GM19043 (cell line): ENCODE measurements around the gene SORBS2.

Experiments used
- ATAC-seq: cut with Tn5 transposase; IDR thresholded peaks from one replicate; pipeline ENCODE4 v1.9.1; 2021; ENCODE audit warnings: low read depth; ENCODE audit not compliant: unreplicated experiment

SORBS2 gene

GRCh38 chr4:185743722-185744487 is 68.1 kb downstream of the SORBS2 start:
- ATAC-seq: no peak

GRCh38 chr4:185742766-185743165 is 69.2 kb downstream of the SORBS2 start:
- peak; percentile 50 for ATAC-seq

DNA sequence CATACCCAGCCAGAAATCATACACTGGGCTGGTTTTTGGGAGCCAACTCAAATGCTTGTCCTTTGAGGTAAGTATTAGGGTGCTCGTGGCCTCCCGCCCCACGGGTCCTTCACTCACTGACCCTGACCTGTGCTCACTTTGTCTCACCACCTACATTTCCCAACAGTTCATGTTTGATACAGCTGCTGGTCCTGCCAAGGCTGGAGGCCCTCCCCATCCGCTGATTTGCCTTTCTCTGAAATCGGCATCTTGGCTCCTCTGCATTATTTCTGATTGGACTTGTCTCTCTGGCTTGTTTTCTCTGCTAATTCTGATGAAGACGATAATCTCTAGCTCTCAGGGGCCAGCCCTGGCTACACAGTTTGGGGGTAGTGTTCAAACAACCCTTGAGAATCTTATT is 70.2 kb downstream of the SORBS2 start:
- ATAC-seq: no peak

DNA sequence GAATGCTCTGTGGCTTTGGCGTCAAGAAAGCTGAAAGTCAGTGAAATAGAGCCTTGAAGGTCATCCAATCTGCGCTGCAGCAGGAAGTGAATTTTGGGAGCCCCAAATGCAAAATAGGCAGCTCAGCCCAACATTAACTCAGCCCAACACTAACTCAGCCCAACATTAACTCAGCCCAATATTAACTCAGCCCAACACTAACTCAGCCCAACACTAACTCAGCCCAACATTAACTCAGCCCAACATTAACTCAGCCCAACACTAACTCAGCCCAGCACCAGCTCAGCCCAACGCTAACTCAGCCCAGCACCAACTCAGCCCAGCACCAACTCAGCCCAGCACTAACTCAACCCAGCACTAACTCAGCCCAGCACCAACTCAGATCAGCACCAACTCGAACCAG is 71.5 kb downstream of the SORBS2 start:
- ATAC-seq: no peak

GRCh38 chr4:185738820-185739219 is 73.2 kb downstream of the SORBS2 start:
- ATAC-seq: no peak

- ATAC-seq: no peak
Observed at GRCh38 chr4:185738038-185738552, 73.9 kb downstream of the SORBS2 start.

GRCh38 chr4:185737489-185738037 is 74.4 kb downstream of the SORBS2 start:
- no peak for ATAC-seq

DNA sequence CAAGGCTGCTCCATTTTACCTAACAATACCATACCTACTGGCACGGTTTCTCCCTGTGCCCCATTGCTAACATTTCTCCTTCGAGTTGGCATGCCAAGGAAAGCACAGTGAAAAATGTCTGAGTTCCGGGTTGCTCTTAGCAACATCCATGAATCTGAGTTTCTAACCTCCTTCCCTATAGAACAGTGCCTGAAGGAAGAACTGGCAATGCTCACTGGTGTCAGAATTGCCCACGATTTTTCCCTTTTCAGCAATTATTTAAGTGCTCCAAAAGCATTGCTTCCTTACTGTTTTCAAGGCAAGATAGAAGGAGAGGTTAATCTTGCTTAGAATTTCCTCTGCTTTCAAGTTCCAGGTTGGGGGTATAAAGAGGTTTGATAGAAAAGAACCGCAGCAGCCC is 75.1 kb downstream of the SORBS2 start:
- no peak for ATAC-seq

DNA sequence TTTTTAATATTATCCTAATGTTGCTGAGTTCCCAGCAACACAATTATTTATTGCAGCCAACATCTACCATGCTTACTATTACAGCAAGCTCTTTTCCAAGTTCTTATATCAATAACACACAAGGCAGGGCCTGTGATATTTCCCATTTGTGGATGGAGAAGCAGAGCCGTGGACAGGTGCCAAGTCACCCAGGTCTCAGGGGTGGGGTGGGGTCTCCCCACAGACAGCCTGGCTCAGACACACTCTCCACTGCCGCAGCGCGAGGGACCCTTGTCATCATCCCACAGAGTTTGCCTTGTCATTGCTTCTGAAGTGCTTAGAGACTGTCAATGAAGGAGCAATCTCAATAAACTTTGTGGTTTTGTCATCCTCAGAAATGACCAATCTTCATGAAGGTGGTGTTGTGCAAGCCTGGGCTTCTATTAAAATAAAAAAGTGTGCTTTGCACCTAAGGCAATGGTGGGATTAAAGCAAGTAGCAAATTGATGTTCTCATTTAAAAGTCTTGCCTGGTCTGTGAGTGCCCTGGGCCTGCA is 76.1 kb downstream of the SORBS2 start:
- no peak for ATAC-seq

DNA sequence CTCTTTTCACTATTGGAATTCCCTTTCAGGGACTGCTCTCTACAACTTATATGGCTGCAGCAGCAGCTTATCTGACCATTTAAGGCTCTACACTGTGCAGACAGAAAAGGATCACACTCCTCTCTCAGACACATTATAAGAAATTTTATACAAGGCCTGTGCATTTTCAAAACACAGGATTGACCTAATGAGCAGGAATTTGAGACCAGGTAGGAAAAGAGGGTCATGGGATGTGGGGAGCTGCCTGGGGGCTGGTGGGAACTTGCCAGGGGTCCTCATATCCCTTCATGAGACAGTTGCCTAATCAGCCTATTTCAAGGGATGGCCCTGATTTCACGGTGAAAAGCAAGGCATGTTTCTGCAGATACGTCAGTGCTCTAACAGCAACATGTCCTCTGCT is 77.1 kb downstream of the SORBS2 start:
- ATAC-seq: no peak

DNA sequence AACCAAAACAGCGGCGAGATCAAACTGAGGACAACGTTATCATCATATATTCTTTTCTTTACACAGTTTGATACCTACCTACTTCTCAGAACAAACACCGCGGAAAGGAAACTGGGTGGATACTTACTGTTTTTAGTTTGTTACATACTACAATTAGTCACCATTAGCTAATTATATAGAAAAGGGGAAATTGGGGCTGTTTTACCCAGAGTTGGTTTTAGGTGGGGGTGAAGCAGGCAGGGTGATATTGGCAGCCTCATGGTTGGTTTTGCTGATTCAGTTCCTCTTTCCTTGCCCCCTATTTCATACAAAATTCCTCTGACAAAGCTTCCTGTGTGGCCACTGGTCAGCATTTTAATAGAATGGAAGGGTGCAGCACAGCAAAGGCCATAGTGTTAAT is 77.8 kb downstream of the SORBS2 start:
- peak; percentile 40 for ATAC-seq

DNA sequence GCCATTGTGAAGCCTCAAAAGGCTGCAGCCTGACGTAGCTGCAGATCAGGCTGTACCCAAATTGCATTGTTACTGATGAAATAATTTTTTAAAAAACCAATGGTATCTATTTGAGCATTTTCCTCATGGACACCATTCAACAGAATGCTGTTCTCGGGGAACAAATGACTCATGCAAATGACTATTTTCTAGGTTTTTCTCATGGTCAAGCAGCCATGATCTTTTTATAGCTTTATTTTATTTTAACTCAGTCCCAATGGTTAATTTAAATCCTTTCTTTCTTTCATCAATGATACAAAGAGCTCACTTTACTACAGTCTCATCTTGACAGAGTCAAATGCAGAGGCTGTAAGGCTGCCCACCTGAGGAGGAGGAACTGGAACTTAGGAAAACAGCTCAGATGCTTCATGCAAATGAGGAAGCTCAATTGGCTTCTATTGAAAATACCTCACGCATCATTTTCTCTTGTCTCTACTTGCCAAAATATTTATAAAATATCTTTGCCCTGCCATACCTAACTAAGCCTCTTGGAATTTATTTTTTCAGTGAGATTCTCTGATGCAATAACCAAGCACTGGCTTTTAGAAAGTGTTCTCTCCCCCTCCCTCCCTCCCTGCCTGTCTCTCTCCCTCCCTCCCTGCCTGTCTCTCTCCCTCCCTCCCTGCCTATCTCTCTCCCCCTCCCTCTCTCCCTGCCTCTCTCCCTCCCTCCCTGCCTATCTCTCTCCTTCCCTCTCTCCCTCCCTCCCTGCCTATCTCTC is 81.0 kb downstream of the SORBS2 start:
- peak; percentile 59 for ATAC-seq

DNA sequence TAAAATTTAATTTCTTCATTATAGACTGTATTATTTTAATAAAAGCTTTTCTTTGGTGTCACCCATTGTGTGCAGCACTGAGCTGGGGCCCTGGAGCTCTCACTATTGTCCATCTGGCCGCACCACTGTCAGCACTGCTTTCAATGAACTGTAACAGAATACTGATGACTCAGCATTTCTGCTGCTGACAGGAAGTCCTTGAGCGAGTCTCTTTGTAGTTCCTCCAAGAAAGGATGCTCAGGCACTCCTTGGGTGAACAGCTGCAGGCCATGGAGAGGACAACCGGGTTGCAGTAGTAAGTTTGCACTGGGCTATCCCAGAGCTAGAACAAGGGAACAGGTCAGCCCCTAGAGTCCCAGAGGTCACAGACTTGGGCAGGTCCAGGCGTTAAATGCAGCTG is 81.6 kb downstream of the SORBS2 start:
- ATAC-seq: peak; percentile 49

- ATAC-seq: no peak
Observed at GRCh38 chr4:185729391-185729804, 82.6 kb downstream of the SORBS2 start.

DNA sequence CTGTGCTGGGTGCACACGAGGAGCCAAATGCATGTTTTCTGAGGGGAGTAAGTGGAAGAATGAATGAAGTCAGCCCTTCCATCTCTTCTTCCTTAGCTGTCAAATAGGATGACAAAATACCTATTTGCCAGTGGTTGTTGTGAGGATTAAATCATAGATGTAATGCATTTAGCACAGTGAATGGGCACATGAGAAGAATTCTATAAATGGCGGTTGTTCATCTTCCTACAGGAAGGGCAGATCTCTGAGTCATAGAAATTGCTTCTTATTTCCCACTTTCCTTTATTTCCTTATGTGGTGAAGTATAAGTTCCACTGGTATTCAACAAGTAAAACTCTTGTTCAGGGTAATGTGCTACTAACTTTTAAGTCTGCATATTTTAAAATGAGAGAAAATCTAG is 83.1 kb downstream of the SORBS2 start:
- ATAC-seq: no peak

GRCh38 chr4:185726931-185727330 is 85.1 kb downstream of the SORBS2 start:
- ATAC-seq: no peak

DNA sequence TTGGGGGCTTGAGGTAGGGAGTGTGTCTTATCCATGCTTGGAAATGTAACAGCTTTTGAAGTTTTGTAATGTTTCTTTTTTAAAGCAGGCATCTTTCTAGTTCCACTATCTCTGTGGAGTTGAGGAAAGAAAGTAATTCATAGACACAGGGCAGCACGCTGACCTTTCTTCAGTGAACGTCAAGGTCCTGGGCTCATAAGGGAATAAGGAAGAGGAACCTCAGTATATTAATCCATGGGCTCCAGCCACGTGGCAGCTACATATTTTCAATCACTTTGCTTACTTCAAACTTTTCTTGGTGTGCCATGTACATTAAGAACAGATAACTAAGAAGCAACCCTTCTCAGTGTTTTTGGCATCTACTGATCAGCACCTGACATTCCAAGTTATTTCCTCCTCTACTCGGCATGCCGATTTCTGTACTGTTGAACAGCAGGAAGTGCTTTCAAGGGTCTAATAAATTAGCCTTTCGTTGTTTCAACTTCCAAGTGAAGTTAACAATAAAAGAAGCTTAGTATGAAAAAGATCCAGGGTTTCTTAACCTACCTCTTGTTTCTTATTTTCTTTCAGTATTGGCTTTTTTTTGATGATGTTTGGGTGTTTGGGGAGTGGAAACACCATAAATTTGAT is 88.2 kb downstream of the SORBS2 start:
- ATAC-seq: no peak

DNA sequence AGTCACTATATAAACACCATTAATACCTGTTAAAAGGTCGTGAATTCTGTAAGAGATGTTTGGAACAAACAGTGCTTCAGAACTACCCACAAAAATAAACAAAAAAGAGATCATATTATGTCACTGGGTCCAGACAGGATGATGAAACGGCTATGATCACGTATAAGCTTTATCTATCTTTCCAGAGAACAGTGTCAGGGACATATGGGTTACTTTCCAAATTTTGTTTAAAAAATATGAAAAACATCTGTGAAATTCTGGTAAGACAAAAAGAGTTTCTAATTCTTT is 90.0 kb downstream of the SORBS2 start:
- no peak for ATAC-seq

GRCh38 chr4:185721190-185722028 is 90.6 kb downstream of the SORBS2 start:
- no peak for ATAC-seq

- ATAC-seq: no peak
Observed at GRCh38 chr4:185719500-185719858, 92.5 kb downstream of the SORBS2 start.
